IMR-90 (cell line): ENCODE measurements around the gene ATXN1L. TPM values are rescaled to one million over a fixed set of nuclear protein-coding genes. Genes with fewer than 3 reads are reported as not detected.

Experiments
- ATAC-seq: fragments of 200-7000 bp; cut with Tn5 transposase; 2 replicates; pipeline ENCODE4 v1.9.1; 2020; ENCODE audit warnings: low read depth, mild to moderate bottlenecking, moderate library complexity
- BruUV-seq: library from RNA; stranded (reverse); fragments of 400-500 nt; replicated peaks from 2 replicates; lab custom pipeline; 2021; lab: Mats Ljungman, UMichigan
- CTCF ChIA-PET: fragments of 300-600 bp; formaldehyde crosslinking; extraction: SDS; loops from one replicate; lab custom pipeline; 2021; ENCODE audit warnings: antibody characterized with exemption; lab: Yijun Ruan, JAX
- POLR2A ChIA-PET: fragments of 300-600 bp; sonication (Branson Sonifier 250); formaldehyde crosslinking; loops from one replicate; lab custom pipeline; 2022; ENCODE audit warnings: antibody characterized with exemption; ENCODE audit not compliant: unreplicated experiment; lab: Charles Lee
- DNase-seq: peaks from one replicate; pipeline ENCODE4 v3.0.0; 2013
- H2AFZ ChIP-seq: replicated peaks from 2 replicates; pipeline ENCODE3; 2013; ENCODE audit warnings: low read length, mild to moderate bottlenecking; ENCODE audit not compliant: poor library complexity
- H2AK5ac ChIP-seq: 2 replicates; pipeline ENCODE4 v1.6.1; 2013; ENCODE audit warnings: low read depth, low read length, inconsistent platforms
- H2AK9ac ChIP-seq: replicated peaks from 2 replicates; pipeline ENCODE3; 2013; ENCODE audit warnings: mild to moderate bottlenecking, low read depth, low read length, moderate library complexity; ENCODE audit not compliant: poor library complexity
- H2BK120ac ChIP-seq: 2 replicates; pipeline ENCODE4 v1.6.1; 2013; ENCODE audit warnings: low read depth, low read length, inconsistent platforms
- H2BK15ac ChIP-seq: 3 replicates; pipeline ENCODE4 v1.6.1; 2013; ENCODE audit warnings: low read depth, low read length, inconsistent platforms
- H2BK20ac ChIP-seq: 2 replicates; pipeline ENCODE4 v1.6.1; 2013; ENCODE audit warnings: low read depth, mild to moderate bottlenecking, inconsistent platforms, low read length, moderate library complexity
- H2BK5ac ChIP-seq: 2 replicates; pipeline ENCODE4 v1.6.1; 2013; ENCODE audit warnings: mild to moderate bottlenecking, low read depth, low read length, inconsistent platforms; ENCODE audit not compliant: poor library complexity, severe bottlenecking
- H3K14ac ChIP-seq: replicated peaks from 2 replicates; pipeline ENCODE4 v1.6.1; 2013; ENCODE audit warnings: low read depth, low read length, inconsistent platforms
- H3K18ac ChIP-seq: 2 replicates; pipeline ENCODE4 v1.6.1; 2013; ENCODE audit warnings: low read depth, low read length, control low read depth
- H3K23ac ChIP-seq: 2 replicates; pipeline ENCODE4 v1.6.1; 2013; ENCODE audit warnings: low read depth, low read length, inconsistent platforms
- H3K27ac ChIP-seq: 2 replicates; pipeline ENCODE4 v1.5.1; 2013; ENCODE audit warnings: mild to moderate bottlenecking, control low read depth, low read length; ENCODE audit not compliant: insufficient read depth
- H3K27me3 ChIP-seq: 2 replicates; pipeline ENCODE4 v1.6.1; 2013; ENCODE audit warnings: low read length; ENCODE audit not compliant: control insufficient read depth, insufficient read depth
- H3K36me3 ChIP-seq: 2 replicates; pipeline ENCODE4 v1.6.1; 2013; ENCODE audit warnings: low read length, mixed read lengths; ENCODE audit not compliant: control insufficient read depth, insufficient read depth
- H3K4ac ChIP-seq: 2 replicates; pipeline ENCODE4 v1.6.1; 2013; ENCODE audit warnings: low read depth, low read length, inconsistent platforms
- H3K4me1 ChIP-seq: 2 replicates; pipeline ENCODE4 v1.6.1; 2013; ENCODE audit warnings: low read length, mixed read lengths; ENCODE audit not compliant: control insufficient read depth, insufficient read depth
- H3K4me2 ChIP-seq: 2 replicates; pipeline ENCODE4 v1.6.1; 2013; ENCODE audit warnings: low read depth, mild to moderate bottlenecking, control low read depth, low read length, moderate library complexity
- H3K4me3 ChIP-seq: 2 replicates; pipeline ENCODE4 v1.5.1; 2013; ENCODE audit warnings: low read depth, mild to moderate bottlenecking, control low read depth, low read length, moderate library complexity; ENCODE audit not compliant: insufficient read depth
- H3K56ac ChIP-seq: 2 replicates; pipeline ENCODE4 v1.6.1; 2013; ENCODE audit warnings: low read length, inconsistent platforms; ENCODE audit not compliant: insufficient read depth; ENCODE audit errors: extremely low read depth
- H3K79me1 ChIP-seq, 2 experiments: 2 replicates each; pipeline ENCODE4 v1.6.1; 2013; ENCODE audit warnings: low read length in 2 of 2, inconsistent platforms in 1 of 2, low read depth in 1 of 2
- H3K9ac ChIP-seq: 2 replicates; pipeline ENCODE4 v1.6.1; 2013; ENCODE audit warnings: low read depth, low read length, control low read depth
- H3K9me1 ChIP-seq: 2 replicates; pipeline ENCODE4 v1.6.1; 2013; ENCODE audit warnings: low read length, inconsistent platforms; ENCODE audit not compliant: insufficient read depth
- H3K9me3 ChIP-seq: 2 replicates; pipeline ENCODE4 v1.6.1; 2013; ENCODE audit warnings: low read length; ENCODE audit not compliant: control insufficient read depth, insufficient read depth
- H4K20me1 ChIP-seq: 2 replicates; pipeline ENCODE4 v1.6.1; 2013; ENCODE audit warnings: low read length, inconsistent platforms; ENCODE audit not compliant: insufficient read depth
- H4K5ac ChIP-seq: 2 replicates; pipeline ENCODE4 v1.6.1; 2013; ENCODE audit warnings: mild to moderate bottlenecking, low read depth, low read length, control low read depth
- H4K8ac ChIP-seq, 2 experiments: 2 replicates each; pipeline ENCODE4 v1.6.1; 2013; ENCODE audit warnings: low read depth in 2 of 2, low read length in 2 of 2, control low read depth in 1 of 2, inconsistent platforms in 1 of 2
- H4K91ac ChIP-seq: 2 replicates; pipeline ENCODE4 v1.6.1; 2013; ENCODE audit warnings: low read depth, low read length, inconsistent platforms; ENCODE audit not compliant: insufficient read depth
- BHLHE40 ChIP-seq: fragments of 150-350 bp; IDR thresholded peaks from 2 replicates; pipeline ENCODE4 v1.6.1; 2016; ENCODE audit warnings: mild to moderate bottlenecking, low read depth, low read length
- CEBPB ChIP-seq: IDR thresholded peaks from 2 replicates; pipeline ENCODE4 v1.6.1; 2012; ENCODE audit warnings: low read depth, low read length, improper control_type of control experiment
- CHD1 ChIP-seq: IDR thresholded peaks from 2 replicates; pipeline ENCODE4 v1.6.1; 2012; ENCODE audit warnings: low read depth, low read length, improper control_type of control experiment
- FOS ChIP-seq: fragments of 150-350 bp; IDR thresholded peaks from 2 replicates; pipeline ENCODE4 v1.6.1; 2016; ENCODE audit warnings: low read depth, low read length
- MAFK ChIP-seq: IDR thresholded peaks from 2 replicates; pipeline ENCODE4 v1.6.1; 2012; ENCODE audit warnings: low read depth, low read length, improper control_type of control experiment
- MAZ ChIP-seq: IDR thresholded peaks from 2 replicates; pipeline ENCODE4 v1.6.1; 2012; ENCODE audit warnings: low read depth, mild to moderate bottlenecking, low read length, improper control_type of control experiment, moderate library complexity, borderline replicate concordance
- MXI1 ChIP-seq: IDR thresholded peaks from 2 replicates; pipeline ENCODE4 v1.6.1; 2012; ENCODE audit warnings: low read depth, mild to moderate bottlenecking, low read length, moderate library complexity, borderline replicate concordance
- NFE2L2 ChIP-seq: fragments of 150-350 bp; IDR thresholded peaks from 2 replicates; pipeline ENCODE4 v1.6.1; 2016; ENCODE audit warnings: low read depth, mild to moderate bottlenecking, low read length
- POLR2A ChIP-seq: IDR thresholded peaks from 2 replicates; pipeline ENCODE4 v1.6.1; 2012; ENCODE audit warnings: mild to moderate bottlenecking, low read depth, low read length
- RAD21 ChIP-seq: IDR thresholded peaks from 2 replicates; pipeline ENCODE4 v1.6.1; 2012; ENCODE audit warnings: low read length, improper control_type of control experiment
- RCOR1 ChIP-seq: IDR thresholded peaks from 2 replicates; pipeline ENCODE4 v1.6.1; 2012; ENCODE audit warnings: mild to moderate bottlenecking, low read length, improper control_type of control experiment; ENCODE audit not compliant: insufficient replicate concordance
- RFX5 ChIP-seq: IDR thresholded peaks from 2 replicates; pipeline ENCODE4 v1.8.0; 2012; ENCODE audit warnings: low read depth, mild to moderate bottlenecking, low read length, moderate library complexity
- SMC3 ChIP-seq: fragments of 150-350 bp; IDR thresholded peaks from 2 replicates; pipeline ENCODE4 v1.6.1; 2016; ENCODE audit warnings: low read depth, mild to moderate bottlenecking, antibody characterized with exemption, low read length, moderate library complexity
- WGBS, 2 experiments: methylation state at CpG; one replicate each; pipeline versions ENCODE4 v1.1.5 to v1.1.7; 2013; ENCODE audit warnings: missing lambda C conversion rate in 2 of 2; ENCODE audit not compliant: insufficient read length in 1 of 2; ENCODE audit errors: extremely low coverage in 2 of 2; 5-methylcytosine and 5-hydroxymethylcytosine counted together
- dilution Hi-C: fragments of 300-500 bp; cut with HindIII; formaldehyde crosslinking; loops from one replicate; pipeline ENCODE4 v1.14.3; 2018; ENCODE audit warnings: low sequenced_read_pairs; ENCODE audit not compliant: unreplicated experiment
- in situ Hi-C: fragments of 300-500 bp; cut with MboI; formaldehyde crosslinking; loops from 3 replicates; pipeline ENCODE4 v1.14.3; 2019; ENCODE audit warnings: low sequenced_read_pairs, inconsistent platforms, mixed read lengths
- intact Hi-C: fragments of 100-400 bp; cut with micrococcal nuclease; formaldehyde crosslinking; loops from 2 replicates; pipeline ENCODE4 v1.10.0; 2022
- polyA plus RNA-seq, 3 experiments: library from polyadenylated mRNA; depleted of rRNA; stranded (reverse); fragments of >200 nt; gene quantifications; 2 replicates each; pipeline ENCODE4 v1.2.3, GENCODE V29; 2012; ENCODE audit warnings: low replicate concordance in 1 of 3
- total RNA-seq: library from RNA; depleted of rRNA; stranded (reverse); fragments of >200 nt; gene quantifications from 2 replicates; pipeline ENCODE4 v1.2.3, GENCODE V29; 2012
- TF ChIP-seq, protein P1 (sequence below): fragments of 150-350 bp; IDR thresholded peaks from 2 replicates; pipeline ENCODE4 v1.6.1; 2017; ENCODE audit warnings: mild to moderate bottlenecking, antibody characterized with exemption, low read length, low read depth
- TF ChIP-seq, protein P2 (sequence below): fragments of 150-350 bp; IDR thresholded peaks from 2 replicates; pipeline ENCODE4 v1.6.1; 2016; ENCODE audit warnings: low read depth, mild to moderate bottlenecking, low read length, moderate library complexity, borderline replicate concordance
- TF ChIP-seq, protein P3 (sequence below): conservative IDR thresholded peaks from 2 replicates; pipeline ENCODE4 v1.5.1; 2012; ENCODE audit warnings: mild to moderate bottlenecking, low read depth, low read length, improper control_type of control experiment

ATXN1L gene
- total and polyA plus RNA-seq, 2 of the 4 experiments (the other 2 are of a cell fraction) = 5.2 to 9.2 TPM

- H3K14ac ChIP-seq = no peak overlapping the region
- H3K4ac ChIP-seq = no peak overlapping the region
- H3K4me1 ChIP-seq = no peaks in the 10 kb centered on the region
- no peak overlapping the region for H4K5ac ChIP-seq
- peaks cover 21% of the 10 kb centered on the region for H3K9me1 ChIP-seq
- H3K79me1 ChIP-seq = peaks cover 32 to 77% of the 10 kb centered on the region in 2 experiments
- H2AFZ ChIP-seq = no peak overlapping the region
- CTCF ChIA-PET = no interaction called here
- H2BK120ac ChIP-seq = no peak overlapping the region
- dilution Hi-C loops = no loop called here
- no peak overlapping the region for H3K23ac ChIP-seq
- POLR2A ChIA-PET = no interaction called here
- no TSS peak for BruUV-seq
- H3K27me3 ChIP-seq = no peaks in the 10 kb centered on the region
- no peak overlapping the region for H3K4me2 ChIP-seq
- no peak overlapping the region for H3K4me3 ChIP-seq
- no peak overlapping the region for H3K27ac ChIP-seq
- no peak overlapping the region for H4K8ac ChIP-seq
- H3K18ac ChIP-seq = no peak overlapping the region
- 83% methylated on average over 1 of the region's 4 CpGs; no CpG with 5 or more reads in 1 of the 2 experiments for WGBS, 2 experiments
- H3K56ac ChIP-seq = no peak overlapping the region
- no peak overlapping the region for H2BK15ac ChIP-seq
- H4K20me1 ChIP-seq = peaks cover 25% of the 10 kb centered on the region
- H2BK20ac ChIP-seq = no peak overlapping the region
- H3K36me3 ChIP-seq = peaks cover 47% of the 10 kb centered on the region
- TF ChIP-seq RAD21 = no peak
- TF ChIP-seq MXI1 = no peak
- no peak for TF ChIP-seq SMC3
- no peak for TF ChIP-seq RCOR1
- no peak for TF ChIP-seq MAZ
- no peak for TF ChIP-seq NFE2L2
- TF ChIP-seq, protein P1, sequence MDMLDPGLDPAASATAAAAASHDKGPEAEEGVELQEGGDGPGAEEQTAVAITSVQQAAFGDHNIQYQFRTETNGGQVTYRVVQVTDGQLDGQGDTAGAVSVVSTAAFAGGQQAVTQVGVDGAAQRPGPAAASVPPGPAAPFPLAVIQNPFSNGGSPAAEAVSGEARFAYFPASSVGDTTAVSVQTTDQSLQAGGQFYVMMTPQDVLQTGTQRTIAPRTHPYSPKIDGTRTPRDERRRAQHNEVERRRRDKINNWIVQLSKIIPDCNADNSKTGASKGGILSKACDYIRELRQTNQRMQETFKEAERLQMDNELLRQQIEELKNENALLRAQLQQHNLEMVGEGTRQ = no peak
- TF ChIP-seq RFX5 = no peak
- TF ChIP-seq, protein P2, sequence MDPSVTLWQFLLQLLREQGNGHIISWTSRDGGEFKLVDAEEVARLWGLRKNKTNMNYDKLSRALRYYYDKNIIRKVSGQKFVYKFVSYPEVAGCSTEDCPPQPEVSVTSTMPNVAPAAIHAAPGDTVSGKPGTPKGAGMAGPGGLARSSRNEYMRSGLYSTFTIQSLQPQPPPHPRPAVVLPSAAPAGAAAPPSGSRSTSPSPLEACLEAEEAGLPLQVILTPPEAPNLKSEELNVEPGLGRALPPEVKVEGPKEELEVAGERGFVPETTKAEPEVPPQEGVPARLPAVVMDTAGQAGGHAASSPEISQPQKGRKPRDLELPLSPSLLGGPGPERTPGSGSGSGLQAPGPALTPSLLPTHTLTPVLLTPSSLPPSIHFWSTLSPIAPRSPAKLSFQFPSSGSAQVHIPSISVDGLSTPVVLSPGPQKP = no peak
- TF ChIP-seq BHLHE40 = no peak
- no peak for TF ChIP-seq CHD1
- TF ChIP-seq, protein P3, sequence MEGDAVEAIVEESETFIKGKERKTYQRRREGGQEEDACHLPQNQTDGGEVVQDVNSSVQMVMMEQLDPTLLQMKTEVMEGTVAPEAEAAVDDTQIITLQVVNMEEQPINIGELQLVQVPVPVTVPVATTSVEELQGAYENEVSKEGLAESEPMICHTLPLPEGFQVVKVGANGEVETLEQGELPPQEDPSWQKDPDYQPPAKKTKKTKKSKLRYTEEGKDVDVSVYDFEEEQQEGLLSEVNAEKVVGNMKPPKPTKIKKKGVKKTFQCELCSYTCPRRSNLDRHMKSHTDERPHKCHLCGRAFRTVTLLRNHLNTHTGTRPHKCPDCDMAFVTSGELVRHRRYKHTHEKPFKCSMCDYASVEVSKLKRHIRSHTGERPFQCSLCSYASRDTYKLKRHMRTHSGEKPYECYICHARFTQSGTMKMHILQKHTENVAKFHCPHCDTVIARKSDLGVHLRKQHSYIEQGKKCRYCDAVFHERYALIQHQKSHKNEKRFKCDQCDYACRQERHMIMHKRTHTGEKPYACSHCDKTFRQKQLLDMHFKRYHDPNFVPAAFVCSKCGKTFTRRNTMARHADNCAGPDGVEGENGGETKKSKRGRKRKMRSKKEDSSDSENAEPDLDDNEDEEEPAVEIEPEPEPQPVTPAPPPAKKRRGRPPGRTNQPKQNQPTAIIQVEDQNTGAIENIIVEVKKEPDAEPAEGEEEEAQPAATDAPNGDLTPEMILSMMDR = no peak
- TF ChIP-seq MAFK = no peak
- no peak for TF ChIP-seq POLR2A
- no peak for TF ChIP-seq FOS
- TF ChIP-seq CEBPB = no peak
- in situ Hi-C loops = no loop called here
- no peaks in the 10 kb centered on the region for H3K9me3 ChIP-seq
- no peak overlapping the region for H2BK5ac ChIP-seq
- H3K9ac ChIP-seq = no peak overlapping the region
- ATAC-seq (no peak), DNase-seq (no peak)
- no peak overlapping the region for H2AK5ac ChIP-seq
- intact Hi-C loops = no loop called here
- H2AK9ac ChIP-seq = no peak overlapping the region
- no peak overlapping the region for H4K91ac ChIP-seq
Measured at GRCh38 chr16:71854369-71854948, 8.7 kb downstream of the ATXN1L start.
